Measurements from ENCODE around the gene MLF1. TPM values are rescaled to one million over a fixed set of nuclear protein-coding genes. Genes with fewer than 3 reads are reported as not detected.

Gene MLF1
- total RNA-seq, 1 experiment from 2014 or later = 20.4 TPM

GRCh38 chr3:158649791-158650190 lies 78.8 kb downstream of the MLF1 start:
- Histone ChIP-seq H3K14ac (ENCODE audit: insufficient read depth, low read length) (no peak overlapping the region), H3K4me1 (ENCODE audit: insufficient read depth, low read length) (no peaks in the 10 kb centered on the region), H3T11ph (ENCODE audit: low read length) (no peak overlapping the region), H2BK20ac (ENCODE audit: low read depth, low read length, poor library complexity, severe bottlenecking) (no peak overlapping the region), H3K4ac (ENCODE audit: low read depth, low read length) (no peak overlapping the region), H3K27ac (ENCODE audit: insufficient read length, low read depth, low read length) (no peak overlapping the region), H2AFZ (ENCODE audit: low read length) (no peak overlapping the region), H4K5ac (ENCODE audit: insufficient read length, low read depth, low read length) (no peak overlapping the region), H4K8ac (replicated peaks; ENCODE audit: insufficient read length, low read depth, low read length) (no peak overlapping the region), H3K18ac (ENCODE audit: insufficient read length, low read depth, low read length) (no peak overlapping the region), H4K20me1 (ENCODE audit: control insufficient read depth, insufficient read depth, insufficient read length) (no peaks in the 10 kb centered on the region), H3K23me2 (ENCODE audit: insufficient read length, low read depth, low read length, poor library complexity, severe bottlenecking) (no peaks in the 10 kb centered on the region), H2BK12ac (ENCODE audit: insufficient read length, low read depth, low read length) (no peak overlapping the region), H2BK5ac (ENCODE audit: insufficient read length, low read length) (no peak overlapping the region), H2AK5ac (ENCODE audit: insufficient read length, low read length) (no peak overlapping the region), H3K23ac (ENCODE audit: insufficient read length, low read depth, low read length) (no peak overlapping the region), H3K56ac (ENCODE audit: insufficient read length, low read depth, low read length) (no peak overlapping the region), H3K9ac (ENCODE audit: extremely low read depth, insufficient read length, low read length) (no peak overlapping the region), H3K79me2 (ENCODE audit: insufficient read depth, low read length) (peaks cover 6% of the 10 kb centered on the region; the same call in 1 of the 2 replicates), H4K91ac (ENCODE audit: insufficient read length, low read depth, low read length) (no peak overlapping the region), H3K9me3 (ENCODE audit: control insufficient read depth, low read depth, low read length) (no peaks in the 10 kb centered on the region), H2BK15ac (ENCODE audit: low read depth, low read length) (no peak overlapping the region), H3K27me3 (ENCODE audit: insufficient read depth, low read length) (no peaks in the 10 kb centered on the region), H2BK120ac (ENCODE audit: low read depth, low read length, poor library complexity, severe bottlenecking) (no peak overlapping the region), H3K4me2 (ENCODE audit: insufficient read depth, insufficient read length, low read length) (no peak overlapping the region), H3K79me1 (ENCODE audit: insufficient read depth, low read depth, low read length, poor library complexity, severe bottlenecking) (peaks cover 3% of the 10 kb centered on the region)
- Mint-ChIP-seq H3K36me3 (ENCODE audit: insufficient read depth in 1 of 3, low read depth in 3 of 3) (peaks cover 12 to 70% (median 42%) of the 10 kb centered on the region in 3 experiments; a peak in 6 of 7 replicates), H3K9me3 (no peaks in the 10 kb centered on the region), H3K4me1 (peaks cover 6 to 7% of the 10 kb centered on the region in 2 experiments; a peak in 3 of 4 replicates), H3K27ac (peak overlapping the region in 1 of 3 experiments; percentile 7; a peak in 1 of 7 replicates), H3K4me3 (no peak overlapping the region), H3K27me3 (ENCODE audit: low read depth) (no peaks in the 10 kb centered on the region)
- no CpG with 5 or more reads among the region's 4 CpGs for WGBS (ENCODE audit: extremely low coverage, insufficient read length, low lambda C conversion rate)
- TF ChIP-seq, protein P1, sequence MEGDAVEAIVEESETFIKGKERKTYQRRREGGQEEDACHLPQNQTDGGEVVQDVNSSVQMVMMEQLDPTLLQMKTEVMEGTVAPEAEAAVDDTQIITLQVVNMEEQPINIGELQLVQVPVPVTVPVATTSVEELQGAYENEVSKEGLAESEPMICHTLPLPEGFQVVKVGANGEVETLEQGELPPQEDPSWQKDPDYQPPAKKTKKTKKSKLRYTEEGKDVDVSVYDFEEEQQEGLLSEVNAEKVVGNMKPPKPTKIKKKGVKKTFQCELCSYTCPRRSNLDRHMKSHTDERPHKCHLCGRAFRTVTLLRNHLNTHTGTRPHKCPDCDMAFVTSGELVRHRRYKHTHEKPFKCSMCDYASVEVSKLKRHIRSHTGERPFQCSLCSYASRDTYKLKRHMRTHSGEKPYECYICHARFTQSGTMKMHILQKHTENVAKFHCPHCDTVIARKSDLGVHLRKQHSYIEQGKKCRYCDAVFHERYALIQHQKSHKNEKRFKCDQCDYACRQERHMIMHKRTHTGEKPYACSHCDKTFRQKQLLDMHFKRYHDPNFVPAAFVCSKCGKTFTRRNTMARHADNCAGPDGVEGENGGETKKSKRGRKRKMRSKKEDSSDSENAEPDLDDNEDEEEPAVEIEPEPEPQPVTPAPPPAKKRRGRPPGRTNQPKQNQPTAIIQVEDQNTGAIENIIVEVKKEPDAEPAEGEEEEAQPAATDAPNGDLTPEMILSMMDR (conservative IDR thresholded peaks at IDR 0.05) = no peak
- no peak for DNase-seq
